NB4 (cell line): ENCODE data around the gene EPB41L1.

Experiments used
- MYC ChIP-seq: IDR thresholded peaks from 2 replicates; pipeline ENCODE4 v1.6.1; 2011; ENCODE audit warnings: low read depth, low read length
- POLR2A ChIP-seq: IDR thresholded peaks from 2 replicates; pipeline ENCODE4 v1.6.1; 2011; ENCODE audit warnings: mild to moderate bottlenecking; ENCODE audit not compliant: insufficient read length; ENCODE audit errors: extremely low read depth
- TF ChIP-seq, protein P1 (sequence below): IDR thresholded peaks from one replicate; pipeline ENCODE4 v1.5.1; 2012; ENCODE audit warnings: low read depth, low read length
- TF ChIP-seq, protein P2 (sequence below): IDR thresholded peaks from 2 replicates; pipeline ENCODE4 v1.6.1; 2011; ENCODE audit warnings: low read depth, low read length

DNA sequence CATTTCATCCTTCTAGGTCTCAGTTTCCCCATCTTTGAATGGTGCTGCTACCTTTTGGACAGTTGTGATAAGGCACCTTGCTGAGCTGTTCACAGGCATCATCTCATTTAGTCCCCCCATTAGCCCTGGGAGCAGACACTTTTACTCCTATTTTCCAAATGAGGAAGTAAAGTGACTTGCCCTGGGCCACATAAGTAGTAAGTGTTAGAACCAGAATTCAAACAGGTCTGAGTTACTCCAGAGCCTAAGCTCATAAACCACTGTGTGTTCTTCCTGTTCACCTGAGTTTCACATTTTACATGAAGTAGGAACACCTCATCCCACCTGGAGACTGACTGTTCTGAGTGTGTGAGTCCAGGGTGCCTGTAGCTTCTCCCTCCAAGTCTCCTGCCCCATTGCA, 43.5 kb upstream of the EPB41L1 start:
- TF ChIP-seq, protein P1, sequence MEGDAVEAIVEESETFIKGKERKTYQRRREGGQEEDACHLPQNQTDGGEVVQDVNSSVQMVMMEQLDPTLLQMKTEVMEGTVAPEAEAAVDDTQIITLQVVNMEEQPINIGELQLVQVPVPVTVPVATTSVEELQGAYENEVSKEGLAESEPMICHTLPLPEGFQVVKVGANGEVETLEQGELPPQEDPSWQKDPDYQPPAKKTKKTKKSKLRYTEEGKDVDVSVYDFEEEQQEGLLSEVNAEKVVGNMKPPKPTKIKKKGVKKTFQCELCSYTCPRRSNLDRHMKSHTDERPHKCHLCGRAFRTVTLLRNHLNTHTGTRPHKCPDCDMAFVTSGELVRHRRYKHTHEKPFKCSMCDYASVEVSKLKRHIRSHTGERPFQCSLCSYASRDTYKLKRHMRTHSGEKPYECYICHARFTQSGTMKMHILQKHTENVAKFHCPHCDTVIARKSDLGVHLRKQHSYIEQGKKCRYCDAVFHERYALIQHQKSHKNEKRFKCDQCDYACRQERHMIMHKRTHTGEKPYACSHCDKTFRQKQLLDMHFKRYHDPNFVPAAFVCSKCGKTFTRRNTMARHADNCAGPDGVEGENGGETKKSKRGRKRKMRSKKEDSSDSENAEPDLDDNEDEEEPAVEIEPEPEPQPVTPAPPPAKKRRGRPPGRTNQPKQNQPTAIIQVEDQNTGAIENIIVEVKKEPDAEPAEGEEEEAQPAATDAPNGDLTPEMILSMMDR: no peak
- TF ChIP-seq, protein P2, sequence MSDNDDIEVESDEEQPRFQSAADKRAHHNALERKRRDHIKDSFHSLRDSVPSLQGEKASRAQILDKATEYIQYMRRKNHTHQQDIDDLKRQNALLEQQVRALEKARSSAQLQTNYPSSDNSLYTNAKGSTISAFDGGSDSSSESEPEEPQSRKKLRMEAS: no peak
- TF ChIP-seq POLR2A (no peak), MYC (no peak)
